GM10847 (cell line): ENCODE data around the gene MMAA.

ENCODE experiments used
- POLR2A ChIP-seq: IDR thresholded peaks from 2 replicates; pipeline ENCODE4 v1.6.1; 2011; ENCODE audit not compliant: insufficient read length; ENCODE audit errors: extremely low read depth

Gene MMAA

DNA sequence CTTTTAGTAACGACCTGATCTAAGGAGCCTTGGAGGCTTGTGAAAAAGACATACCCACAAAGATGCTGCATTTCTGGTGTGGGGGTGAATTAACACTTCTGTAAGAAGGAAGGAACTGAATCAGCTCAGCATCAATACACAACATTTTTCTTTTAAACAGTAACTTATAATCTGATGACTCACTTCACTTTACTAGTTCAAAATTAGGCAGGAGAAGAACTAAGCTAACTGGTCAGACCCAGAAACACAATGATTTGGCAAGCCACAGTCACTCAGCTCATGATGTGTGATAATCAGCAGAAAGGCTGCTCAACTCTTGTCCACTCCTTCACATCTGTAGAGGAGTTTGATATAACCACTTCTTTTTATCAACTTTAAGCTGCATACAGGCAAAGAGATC, 4.6 kb downstream of the MMAA start:
- no peak for TF ChIP-seq POLR2A

DNA sequence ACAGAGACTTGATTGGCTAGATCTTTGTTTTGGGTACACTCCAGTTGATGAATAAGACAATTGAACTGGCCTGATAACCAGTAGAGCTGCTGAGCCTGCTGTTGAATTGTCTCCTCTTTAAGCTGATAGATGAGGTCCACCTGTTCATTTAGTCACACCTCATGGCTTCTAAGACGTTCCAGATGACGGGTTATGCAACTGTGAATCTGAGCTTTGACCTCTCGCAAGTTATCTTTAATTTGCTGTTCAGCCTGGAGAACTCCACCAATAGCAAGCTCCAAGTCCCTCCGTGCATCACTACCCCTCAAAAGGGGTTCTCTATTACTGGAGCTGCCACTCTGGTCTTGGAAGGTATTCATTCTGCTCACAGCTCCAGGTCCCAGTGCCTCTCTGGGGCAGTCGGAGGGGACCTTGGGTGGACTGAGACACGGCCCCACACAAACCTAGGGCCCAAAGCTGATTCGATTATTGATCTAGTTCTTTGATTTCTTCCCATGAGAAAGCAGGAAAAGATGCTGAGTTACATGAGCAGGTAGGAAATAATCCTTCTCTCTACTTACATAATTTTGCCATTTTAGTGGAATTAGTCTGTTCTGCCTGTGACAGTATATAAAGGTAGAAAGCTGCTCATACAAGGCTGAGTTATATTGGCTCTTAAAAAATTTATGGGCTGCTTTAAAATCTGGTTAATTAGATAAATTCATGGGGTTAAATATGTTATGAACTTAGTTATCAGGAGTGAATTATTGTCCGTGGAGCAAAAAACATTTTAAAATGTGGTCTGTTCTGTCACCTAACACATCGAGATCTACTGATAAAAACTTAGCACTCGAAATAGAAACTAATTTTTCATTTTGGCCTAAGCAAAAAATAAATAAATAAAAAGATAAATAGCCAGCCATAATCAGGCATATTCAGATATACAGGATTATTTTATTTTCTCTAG, 6.8 kb downstream of the MMAA start:
- TF ChIP-seq POLR2A = no peak

DNA sequence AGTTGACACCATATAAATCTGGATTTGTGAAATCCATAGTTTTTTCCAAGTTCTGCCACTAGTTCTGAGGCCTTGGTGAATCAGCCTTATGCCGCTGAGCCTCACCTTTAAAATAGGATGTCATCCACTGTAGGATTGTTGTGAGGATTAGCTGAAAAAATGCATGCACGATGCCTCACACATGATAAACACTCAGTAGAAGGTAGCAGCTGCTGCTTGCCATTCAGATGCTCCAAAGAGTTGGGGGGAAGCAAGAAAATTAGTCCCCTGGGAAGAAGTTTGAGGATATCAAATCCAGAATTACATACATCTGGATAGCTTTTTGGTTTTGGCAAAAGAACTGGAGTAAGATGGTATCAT, 7.4 kb downstream of the MMAA start:
- TF ChIP-seq POLR2A = no peak

DNA sequence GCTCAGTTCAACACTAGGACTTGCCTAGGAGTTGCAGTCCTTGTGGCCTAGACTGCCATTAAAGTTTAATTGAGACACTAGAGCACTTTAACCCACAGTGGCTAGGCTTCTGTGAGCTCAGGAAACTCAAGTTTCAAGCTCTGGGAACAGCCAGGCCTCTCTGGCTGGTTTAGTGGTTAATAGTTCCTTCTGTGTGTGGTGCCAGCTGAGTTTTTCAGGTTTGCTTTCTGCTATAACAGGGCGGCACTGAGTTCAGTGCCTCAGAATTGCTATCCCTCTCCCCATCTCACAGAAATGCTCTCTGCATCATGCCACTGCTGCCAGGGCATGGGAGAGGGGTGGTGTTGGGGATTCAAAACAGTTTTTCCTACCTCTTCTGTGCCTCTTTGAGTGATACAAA, 15.9 kb downstream of the MMAA start:
- no peak for TF ChIP-seq POLR2A

DNA sequence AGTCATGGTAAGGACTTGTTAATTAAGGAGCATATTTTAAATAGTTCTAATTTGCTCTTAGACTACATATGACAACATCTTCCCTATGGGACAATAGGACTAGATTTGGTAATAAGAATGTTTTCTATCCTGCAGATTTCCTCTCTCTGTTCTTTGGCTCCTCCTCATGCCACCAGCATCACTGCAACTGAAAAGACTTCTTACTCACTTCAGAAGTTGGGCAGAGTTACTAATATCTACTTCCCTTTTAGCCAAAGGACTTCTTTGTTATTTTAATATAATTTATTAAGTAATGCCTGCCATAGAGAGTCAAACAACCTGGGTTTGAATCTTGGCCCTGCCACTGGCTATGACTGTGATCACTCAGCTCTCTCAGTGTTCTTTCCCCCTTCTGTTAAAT, 16.4 kb downstream of the MMAA start:
- TF ChIP-seq POLR2A = no peak

DNA sequence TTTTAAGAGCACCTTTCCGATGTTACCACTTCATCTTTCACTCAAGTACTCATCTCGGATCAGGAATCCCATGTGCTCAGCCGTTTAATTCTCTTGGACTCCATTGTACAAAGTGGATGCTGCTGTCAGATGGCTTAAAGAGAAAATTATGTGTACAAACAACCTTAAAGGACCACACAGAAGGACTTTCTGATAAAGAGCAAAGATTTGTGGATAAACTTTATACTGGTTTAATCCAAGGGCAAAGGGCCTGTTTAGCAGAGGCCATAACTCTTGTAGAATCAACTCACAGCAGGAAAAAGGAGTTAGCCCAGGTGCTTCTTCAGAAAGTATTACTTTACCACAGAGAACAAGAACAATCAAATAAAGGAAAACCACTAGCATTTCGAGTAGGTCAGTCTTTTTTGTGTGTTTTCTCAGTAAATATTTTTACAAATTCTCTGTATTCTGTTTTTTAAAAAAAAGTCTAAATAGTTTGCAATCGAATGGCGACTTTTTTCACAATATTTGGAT, 20.1 kb downstream of the MMAA start:
- no peak for TF ChIP-seq POLR2A

DNA sequence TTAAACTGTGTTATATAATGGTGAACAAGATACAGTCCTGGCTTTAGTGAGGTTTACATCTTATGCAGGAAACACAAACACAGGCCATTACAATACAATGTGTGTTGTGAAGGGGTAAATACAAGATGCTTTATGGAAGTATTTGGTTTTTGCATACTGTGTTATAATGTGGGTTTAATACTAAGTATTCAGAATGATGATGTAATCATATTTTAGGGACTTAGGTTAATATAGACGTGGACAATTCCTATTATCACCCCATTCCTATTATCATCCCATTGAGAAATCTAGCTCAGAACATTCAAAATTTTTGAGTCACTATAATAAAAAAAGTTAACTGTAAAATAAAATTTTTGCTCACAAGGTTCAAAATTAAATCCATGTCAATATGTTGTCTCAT, 24.1 kb downstream of the MMAA start:
- no peak for TF ChIP-seq POLR2A

DNA sequence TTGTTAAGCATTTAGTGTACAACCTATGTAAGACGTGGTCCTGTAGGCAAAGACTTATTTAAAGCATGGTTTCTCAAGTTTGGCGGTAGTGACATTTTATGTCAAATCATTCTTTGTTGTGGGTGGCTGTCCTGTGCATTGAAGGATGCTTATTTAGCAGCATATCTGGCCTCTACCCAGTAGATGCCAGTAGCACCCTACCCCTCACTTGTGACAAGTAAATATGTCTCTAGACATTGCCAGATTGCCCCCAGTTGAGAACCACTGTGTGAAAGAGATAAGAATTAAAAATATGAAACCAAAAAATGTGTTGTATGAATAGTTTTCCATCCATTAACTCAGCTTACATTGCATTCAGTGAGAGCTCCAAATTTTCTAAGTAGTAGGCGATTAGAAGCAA, 25.5 kb downstream of the MMAA start:
- TF ChIP-seq POLR2A = no peak

DNA sequence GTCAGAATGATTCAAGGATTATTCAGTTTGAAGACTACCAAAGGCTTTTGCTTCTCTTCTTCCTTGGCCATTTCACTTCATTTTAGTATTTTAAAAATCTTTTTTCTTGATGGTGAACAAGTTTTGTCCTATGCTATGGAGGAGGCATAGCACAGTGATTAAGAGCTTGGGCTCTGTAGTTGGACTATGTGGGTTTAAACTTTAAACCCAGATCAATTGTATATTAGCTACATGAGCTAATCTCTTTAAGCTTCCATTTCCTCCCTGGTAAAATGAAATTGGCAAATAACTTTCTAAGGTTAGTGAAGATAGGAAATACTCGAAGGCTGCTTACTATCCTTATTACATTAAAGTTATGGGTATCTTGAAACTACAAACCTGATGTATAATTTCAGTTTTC, 37.0 kb downstream of the MMAA start:
- TF ChIP-seq POLR2A = no peak

DNA sequence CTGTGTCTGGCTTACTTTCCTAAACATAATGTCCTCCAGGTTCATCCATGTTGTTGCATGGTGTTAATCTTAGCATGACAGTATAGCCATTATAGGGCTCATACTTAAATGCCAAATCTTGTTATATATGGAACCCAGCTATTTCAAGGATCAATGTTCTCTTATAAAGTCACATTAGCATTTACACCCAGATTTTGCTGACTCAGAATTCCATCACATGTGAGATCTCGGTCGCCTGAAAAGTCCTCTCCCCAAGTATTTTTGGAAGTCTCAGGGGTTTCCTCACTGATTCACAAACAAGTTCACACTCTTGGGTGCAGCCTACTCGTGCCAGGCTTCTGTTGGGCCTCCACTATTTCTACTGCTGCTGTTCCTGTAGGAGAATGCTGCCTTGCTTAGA, 40.9 kb downstream of the MMAA start:
- TF ChIP-seq POLR2A = no peak

DNA sequence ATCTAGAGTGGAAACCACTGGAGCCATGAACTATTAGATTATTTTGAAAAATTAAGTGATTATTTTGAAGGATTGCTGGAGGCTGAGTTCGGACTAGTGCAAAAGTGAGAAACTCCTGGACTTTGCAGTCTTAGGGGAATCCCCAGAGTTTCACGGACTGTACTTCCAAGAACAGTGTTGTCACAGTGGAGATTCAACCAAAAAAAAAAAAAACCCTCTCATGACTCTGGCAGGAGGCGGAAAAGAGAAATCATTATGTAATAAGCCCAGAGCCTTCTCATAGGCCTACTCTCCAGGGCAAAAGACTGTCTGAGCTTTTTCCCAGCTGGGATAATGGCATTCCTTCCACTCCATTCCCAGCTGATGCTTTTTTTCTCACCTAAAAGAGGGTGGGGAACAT, 44.0 kb downstream of the MMAA start:
- no peak for TF ChIP-seq POLR2A

DNA sequence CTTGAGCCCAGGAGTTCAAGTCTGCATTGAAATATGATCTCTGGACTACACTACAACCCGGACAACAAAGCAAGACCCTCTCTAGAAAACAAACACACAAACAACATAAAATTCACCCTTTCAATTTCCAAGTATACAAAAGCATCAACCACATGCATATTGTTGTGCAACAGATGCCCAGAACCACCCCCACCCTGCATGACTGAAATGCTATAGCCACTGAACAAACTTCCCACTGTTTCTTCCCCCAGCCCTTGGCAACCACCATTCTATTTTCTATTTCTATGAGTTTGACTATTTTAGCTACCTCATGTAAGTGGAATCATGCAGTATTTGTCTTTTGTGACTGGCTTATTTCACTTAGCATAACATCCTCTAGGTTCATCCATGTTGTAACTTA, 46.6 kb downstream of the MMAA start:
- TF ChIP-seq POLR2A = no peak

DNA sequence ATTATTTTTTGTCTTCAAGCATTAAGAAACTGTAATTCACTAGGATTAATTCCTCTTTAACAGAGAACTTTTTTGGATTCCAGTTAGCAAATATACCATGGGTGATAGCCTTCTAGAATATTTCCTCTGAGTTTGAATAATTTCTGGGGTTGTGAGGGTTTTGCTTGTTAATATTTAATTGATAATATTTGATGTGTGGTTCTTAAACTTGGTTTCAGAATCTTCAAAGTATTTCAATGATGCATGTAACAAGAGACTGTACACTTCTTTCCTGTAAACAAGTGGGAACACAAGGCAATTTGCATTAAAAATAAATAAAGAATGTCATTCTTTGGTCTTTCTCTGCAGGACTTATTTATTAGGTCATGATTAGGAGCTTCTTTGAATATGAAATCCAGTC, 51.2 kb downstream of the MMAA start:
- no peak for TF ChIP-seq POLR2A

DNA sequence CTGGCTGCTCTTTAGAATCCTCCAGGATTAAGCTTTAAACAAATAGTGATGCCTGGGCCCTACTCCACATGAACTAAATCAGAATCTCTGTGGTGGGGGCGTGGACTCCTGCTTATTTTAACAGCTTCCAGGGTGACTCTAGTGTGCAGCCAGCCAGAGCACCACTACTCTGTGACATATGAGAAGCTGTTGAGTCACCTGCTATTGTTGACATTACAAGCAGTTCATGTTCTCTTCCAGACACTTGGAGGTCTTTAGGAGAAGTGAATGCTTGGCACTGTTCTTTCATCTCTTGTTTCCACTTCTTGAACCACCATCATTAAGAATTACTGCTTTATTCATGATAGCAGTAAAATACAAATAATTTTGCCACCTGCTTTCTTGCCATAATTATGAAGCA, 60.3 kb downstream of the MMAA start:
- TF ChIP-seq POLR2A = no peak

DNA sequence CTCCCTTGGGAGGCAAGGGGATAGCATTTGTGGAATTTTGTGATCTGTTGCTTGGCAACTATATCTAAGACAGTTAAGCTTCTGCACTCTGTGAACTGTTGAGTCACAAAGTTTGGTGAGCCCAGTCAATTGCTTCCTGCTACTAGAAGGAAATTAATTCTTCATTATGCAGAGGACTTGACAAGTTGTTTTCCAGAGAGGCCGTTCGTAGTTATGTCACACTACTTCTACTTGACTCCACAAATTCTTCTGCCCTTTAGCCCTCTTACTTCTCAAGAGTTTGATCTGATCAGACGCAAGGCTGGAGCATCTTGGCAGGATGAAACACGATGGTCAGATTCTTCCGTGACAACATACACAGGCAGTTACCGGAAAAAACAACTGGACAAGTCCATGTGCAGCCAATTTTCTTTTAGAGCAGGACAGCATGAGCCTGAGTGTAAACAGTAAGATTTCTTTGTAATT, 60.8 kb downstream of the MMAA start, which contains the start of gene C4orf51:
Gene C4orf51 (plus strand): TSS at position 156 of the 465 bp plus-strand sequence. CDS start 58 bp downstream, at position 214.
- no peak for TF ChIP-seq POLR2A

DNA sequence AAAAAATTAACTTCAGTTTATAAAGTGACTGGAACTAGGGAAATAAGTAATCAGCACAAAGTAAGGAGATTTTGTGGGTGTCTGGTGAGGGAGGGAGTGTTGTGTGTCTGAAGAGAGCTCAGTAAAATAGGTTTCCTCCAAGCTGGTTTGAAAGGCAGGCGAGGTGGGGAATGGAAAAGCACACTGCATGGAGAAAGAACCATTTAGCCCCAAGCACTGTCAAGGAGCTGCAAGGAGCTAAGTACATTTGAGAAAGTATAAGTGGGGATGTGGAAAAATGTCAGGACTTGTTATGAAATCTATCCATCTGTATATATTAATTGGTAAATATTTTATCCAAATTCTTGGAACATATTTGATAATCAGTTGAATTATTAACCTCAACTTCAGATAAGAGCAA, 61.7 kb downstream of the MMAA start:
- TF ChIP-seq POLR2A = no peak

DNA sequence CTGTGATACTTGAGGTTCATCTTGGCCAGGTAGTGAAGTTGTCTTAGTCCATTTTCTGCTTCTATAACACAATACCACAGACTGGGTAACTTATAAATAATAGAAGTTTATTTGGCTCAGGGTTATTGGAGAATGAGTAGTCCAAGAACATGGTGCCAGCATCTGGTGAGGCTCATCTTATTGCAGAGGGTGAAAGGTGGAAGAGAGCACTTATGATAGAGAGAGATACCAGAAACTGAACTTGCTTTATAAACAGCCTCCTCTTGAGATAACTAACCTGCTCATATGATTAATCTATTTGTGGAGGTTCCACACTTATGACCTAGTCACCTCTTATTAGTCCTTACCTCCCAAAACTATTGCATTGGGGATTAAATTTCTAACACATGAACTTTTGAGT, 62.3 kb downstream of the MMAA start:
- TF ChIP-seq POLR2A = no peak
